GM23338 (cell line): ENCODE data around the gene CIB4. TPM values are rescaled to one million over a fixed set of nuclear protein-coding genes. Genes with fewer than 3 reads are reported as not detected.

Experiments used
- ATAC-seq: fragments of 200-7000 bp; cut with Tn5 transposase; 3 replicates; pipeline ENCODE4 v1.9.1; 2020
- DNase-seq: peaks from one replicate; pipeline ENCODE4 v3.0.0-alpha.2; 2015; ENCODE audit warnings: low spot score
- H2AFZ ChIP-seq: fragments of 200-600 bp; sonication (generic); 2 replicates; pipeline ENCODE4 v1.8.0; 2016; ENCODE audit warnings: antibody characterized with exemption, mild to moderate bottlenecking, moderate library complexity
- H3F3A ChIP-seq: fragments of 200-600 bp; sonication (generic); replicated peaks from 2 replicates; pipeline ENCODE4 v1.8.0; 2017; ENCODE audit warnings: antibody characterized with exemption, mixed run types, low read depth
- H3K27ac ChIP-seq: fragments of 200-600 bp; sonication (generic); 2 replicates; pipeline ENCODE4 v1.6.1; 2016; ENCODE audit warnings: low read depth
- H3K27me3 ChIP-seq: fragments of 200-600 bp; sonication (generic); 2 replicates; pipeline ENCODE4 v1.8.0; 2016; ENCODE audit warnings: mild to moderate bottlenecking, mixed run types, moderate library complexity; ENCODE audit not compliant: insufficient read depth
- H3K36me3 ChIP-seq: fragments of 200-600 bp; sonication (generic); 2 replicates; pipeline ENCODE4 v1.8.0; 2016; ENCODE audit warnings: mild to moderate bottlenecking; ENCODE audit not compliant: insufficient read depth
- H3K4me1 ChIP-seq: fragments of 200-600 bp; sonication (generic); 2 replicates; pipeline ENCODE4 v1.8.0; 2016; ENCODE audit warnings: mild to moderate bottlenecking, moderate library complexity; ENCODE audit not compliant: insufficient read depth
- H3K4me2 ChIP-seq: fragments of 200-600 bp; sonication (generic); 2 replicates; pipeline ENCODE4 v1.7.1; 2017; ENCODE audit warnings: mixed run types
- H3K4me3 ChIP-seq: fragments of 200-600 bp; sonication (generic); 2 replicates; pipeline ENCODE4 v1.6.1; 2016; ENCODE audit warnings: mixed run types
- H3K79me2 ChIP-seq: fragments of 200-600 bp; sonication (generic); replicated peaks from 2 replicates; pipeline ENCODE4 v1.8.0; 2017; ENCODE audit warnings: mild to moderate bottlenecking; ENCODE audit not compliant: insufficient read depth
- H3K9me2 ChIP-seq: fragments of 200-600 bp; sonication (generic); 2 replicates; pipeline ENCODE4 v1.8.0; 2017; ENCODE audit not compliant: insufficient read depth
- H4K20me1 ChIP-seq: fragments of 200-600 bp; sonication (generic); replicated peaks from 2 replicates; pipeline ENCODE4 v1.8.0; 2017; ENCODE audit warnings: mild to moderate bottlenecking; ENCODE audit not compliant: insufficient read depth
- H3K27ac Mint-ChIP-seq: 2 replicates; pipeline ENCODE4 v1.8.0; 2020; ENCODE audit warnings: inconsistent platforms, mild to moderate bottlenecking, moderate library complexity, mixed read lengths
- H3K27me3 Mint-ChIP-seq: 3 replicates; pipeline ENCODE4 v1.8.0; 2022; ENCODE audit warnings: low read depth, mild to moderate bottlenecking, moderate library complexity, mixed read lengths, inconsistent platforms; ENCODE audit not compliant: insufficient read depth, poor library complexity
- H3K36me3 Mint-ChIP-seq: 3 replicates; pipeline ENCODE4 v1.8.0; 2021; ENCODE audit warnings: low read depth, mild to moderate bottlenecking, inconsistent platforms, moderate library complexity, mixed read lengths
- H3K4me1 Mint-ChIP-seq: 3 replicates; pipeline ENCODE4 v1.8.0; 2020; ENCODE audit warnings: mild to moderate bottlenecking, inconsistent platforms, mixed read lengths
- H3K4me3 Mint-ChIP-seq: 3 replicates; pipeline ENCODE4 v1.8.0; 2021; ENCODE audit warnings: moderate library complexity, mild to moderate bottlenecking, inconsistent platforms, mixed read lengths
- H3K9me3 Mint-ChIP-seq: 3 replicates; pipeline ENCODE4 v1.8.0; 2020; ENCODE audit warnings: moderate library complexity, mild to moderate bottlenecking, inconsistent platforms, mixed read lengths
- CTCF ChIP-seq, 2 experiments: fragments of 200-600 bp in 1 of 2; sonication (generic) in 1 of 2; conservative IDR thresholded peaks; 2 replicates each; pipeline versions ENCODE4 v1.5.1 to v1.6.1; 2016 to 2017; ENCODE audit warnings: antibody characterized with exemption in 2 of 2, low read depth in 2 of 2, mild to moderate bottlenecking in 2 of 2, moderate library complexity in 1 of 2
- EZH2 ChIP-seq: fragments of 200-600 bp; sonication (generic); IDR thresholded peaks from one replicate; pipeline ENCODE4 v1.8.0; 2017; ENCODE audit warnings: antibody characterized with exemption, mild to moderate bottlenecking, low read depth; ENCODE audit not compliant: unreplicated experiment
- EZH2phosphoT487 ChIP-seq: fragments of 200-600 bp; sonication (generic); IDR thresholded peaks from one replicate; pipeline ENCODE4 v1.8.1; 2018; ENCODE audit warnings: antibody characterized with exemption; ENCODE audit not compliant: unreplicated experiment
- NANOG ChIP-seq: IDR thresholded peaks from 2 replicates; pipeline ENCODE4 v1.6.1; 2016; ENCODE audit warnings: antibody characterized with exemption, borderline replicate concordance
- POLR2AphosphoS5 ChIP-seq: IDR thresholded peaks from 2 replicates; pipeline ENCODE4 v1.6.1; 2016; ENCODE audit warnings: antibody characterized with exemption, low read depth
- STAT1 ChIP-seq: IDR thresholded peaks from one replicate; pipeline ENCODE4 v1.6.1; 2016; ENCODE audit warnings: antibody characterized with exemption; ENCODE audit not compliant: unreplicated experiment
- ZNF331 ChIP-seq: fragments of 250-450 bp; sonication (Bioruptor Pico); IDR thresholded peaks from 2 replicates; pipeline ENCODE4 v1.5.0; 2020; ENCODE audit warnings: low read depth, mild to moderate bottlenecking, moderate library complexity
- polyA plus RNA-seq: library from polyadenylated mRNA; unstranded; fragments of >200 nt; fragmentation: Nextera tagmentation; extraction: Ambion mirVana; gene quantifications from 2 replicates; pipeline ENCODE4 v1.2.1, GENCODE V29; 2016
- total RNA-seq: library from RNA; depleted of rRNA; stranded (reverse); fragments of >200 nt; shearing (Covaris generic); gene quantifications from 2 replicates; pipeline ENCODE4 v1.2.3, GENCODE V29; 2014
- TF ChIP-seq, protein P1 (sequence below): IDR thresholded peaks from one replicate; pipeline ENCODE4 v1.6.1; 2018; ENCODE audit warnings: antibody characterized with exemption; ENCODE audit not compliant: unreplicated experiment
- TF ChIP-seq, protein P2 (sequence below): IDR thresholded peaks from 2 replicates; pipeline ENCODE4 v1.6.1; 2016; ENCODE audit warnings: antibody characterized with exemption
- TF ChIP-seq, protein P3 (sequence below): fragments of 250-450 bp; sonication (Bioruptor Pico); IDR thresholded peaks from 2 replicates; pipeline ENCODE4 v1.5.0; 2020; ENCODE audit warnings: mild to moderate bottlenecking, moderate library complexity

Gene CIB4
- total and polyA plus RNA-seq, 2 experiments from 2014 or later = not detected

DNA sequence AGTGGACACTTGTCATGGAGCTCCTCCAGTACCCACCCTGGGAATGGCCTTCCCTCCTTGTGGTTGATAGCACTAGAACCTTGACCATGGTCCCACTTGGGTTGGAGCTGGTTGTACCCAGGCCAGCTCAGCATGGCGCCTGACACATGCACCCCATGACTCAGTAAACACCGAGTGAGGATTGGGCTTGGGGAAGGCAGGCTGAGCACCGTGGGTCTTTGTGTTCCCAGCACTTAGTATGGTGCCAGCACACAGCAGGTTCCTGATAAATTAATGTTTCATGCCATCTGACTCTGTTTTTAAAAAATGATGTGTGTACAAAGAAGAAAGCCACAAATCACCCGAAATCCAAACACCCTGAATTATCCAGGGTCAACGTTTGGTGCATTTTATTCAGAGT, 69.8 kb downstream of the CIB4 start:
- no peaks in the 10 kb centered on the region for H4K20me1 ChIP-seq
- no peak overlapping the region for H3K27ac ChIP-seq
- no peak overlapping the region for H3K27ac Mint-ChIP-seq
- H3K4me1 Mint-ChIP-seq = peaks cover 34% of the 10 kb centered on the region
- no peaks in the 10 kb centered on the region for H3K9me3 Mint-ChIP-seq
- no peaks in the 10 kb centered on the region for H3K27me3 ChIP-seq
- no peak overlapping the region for H3K4me3 ChIP-seq
- H3K4me1 ChIP-seq = peaks cover 6% of the 10 kb centered on the region; the same call in 1 of the 2 replicates
- peaks cover 12% of the 10 kb centered on the region for H3K27me3 Mint-ChIP-seq
- no peaks in the 10 kb centered on the region for H3K36me3 Mint-ChIP-seq
- no peaks in the 10 kb centered on the region for H3K9me2 ChIP-seq
- no peaks in the 10 kb centered on the region for H3K79me2 ChIP-seq
- H2AFZ ChIP-seq = no peak overlapping the region
- no peak for ATAC-seq
- H3F3A ChIP-seq = no peaks in the 10 kb centered on the region
- H3K36me3 ChIP-seq = no peaks in the 10 kb centered on the region
- no peak overlapping the region for H3K4me3 Mint-ChIP-seq
- TF ChIP-seq NANOG = no peak
- TF ChIP-seq, protein P1, sequence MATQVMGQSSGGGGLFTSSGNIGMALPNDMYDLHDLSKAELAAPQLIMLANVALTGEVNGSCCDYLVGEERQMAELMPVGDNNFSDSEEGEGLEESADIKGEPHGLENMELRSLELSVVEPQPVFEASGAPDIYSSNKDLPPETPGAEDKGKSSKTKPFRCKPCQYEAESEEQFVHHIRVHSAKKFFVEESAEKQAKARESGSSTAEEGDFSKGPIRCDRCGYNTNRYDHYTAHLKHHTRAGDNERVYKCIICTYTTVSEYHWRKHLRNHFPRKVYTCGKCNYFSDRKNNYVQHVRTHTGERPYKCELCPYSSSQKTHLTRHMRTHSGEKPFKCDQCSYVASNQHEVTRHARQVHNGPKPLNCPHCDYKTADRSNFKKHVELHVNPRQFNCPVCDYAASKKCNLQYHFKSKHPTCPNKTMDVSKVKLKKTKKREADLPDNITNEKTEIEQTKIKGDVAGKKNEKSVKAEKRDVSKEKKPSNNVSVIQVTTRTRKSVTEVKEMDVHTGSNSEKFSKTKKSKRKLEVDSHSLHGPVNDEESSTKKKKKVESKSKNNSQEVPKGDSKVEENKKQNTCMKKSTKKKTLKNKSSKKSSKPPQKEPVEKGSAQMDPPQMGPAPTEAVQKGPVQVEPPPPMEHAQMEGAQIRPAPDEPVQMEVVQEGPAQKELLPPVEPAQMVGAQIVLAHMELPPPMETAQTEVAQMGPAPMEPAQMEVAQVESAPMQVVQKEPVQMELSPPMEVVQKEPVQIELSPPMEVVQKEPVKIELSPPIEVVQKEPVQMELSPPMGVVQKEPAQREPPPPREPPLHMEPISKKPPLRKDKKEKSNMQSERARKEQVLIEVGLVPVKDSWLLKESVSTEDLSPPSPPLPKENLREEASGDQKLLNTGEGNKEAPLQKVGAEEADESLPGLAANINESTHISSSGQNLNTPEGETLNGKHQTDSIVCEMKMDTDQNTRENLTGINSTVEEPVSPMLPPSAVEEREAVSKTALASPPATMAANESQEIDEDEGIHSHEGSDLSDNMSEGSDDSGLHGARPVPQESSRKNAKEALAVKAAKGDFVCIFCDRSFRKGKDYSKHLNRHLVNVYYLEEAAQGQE = no peak
- TF ChIP-seq ZNF331 (CRISPR knock-in tag) = no peak
- no peak for TF ChIP-seq CTCF (conservative IDR thresholded peaks at IDR 0.05; ENCODE audit: low read depth in 2 of 2)
- TF ChIP-seq, protein P2, sequence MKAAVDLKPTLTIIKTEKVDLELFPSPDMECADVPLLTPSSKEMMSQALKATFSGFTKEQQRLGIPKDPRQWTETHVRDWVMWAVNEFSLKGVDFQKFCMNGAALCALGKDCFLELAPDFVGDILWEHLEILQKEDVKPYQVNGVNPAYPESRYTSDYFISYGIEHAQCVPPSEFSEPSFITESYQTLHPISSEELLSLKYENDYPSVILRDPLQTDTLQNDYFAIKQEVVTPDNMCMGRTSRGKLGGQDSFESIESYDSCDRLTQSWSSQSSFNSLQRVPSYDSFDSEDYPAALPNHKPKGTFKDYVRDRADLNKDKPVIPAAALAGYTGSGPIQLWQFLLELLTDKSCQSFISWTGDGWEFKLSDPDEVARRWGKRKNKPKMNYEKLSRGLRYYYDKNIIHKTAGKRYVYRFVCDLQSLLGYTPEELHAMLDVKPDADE = no peak
- no peak for TF ChIP-seq POLR2AphosphoS5
- TF ChIP-seq STAT1 = no peak
- TF ChIP-seq EZH2 = no peak
- no peak for TF ChIP-seq EZH2phosphoT487
- TF ChIP-seq, protein P3, sequence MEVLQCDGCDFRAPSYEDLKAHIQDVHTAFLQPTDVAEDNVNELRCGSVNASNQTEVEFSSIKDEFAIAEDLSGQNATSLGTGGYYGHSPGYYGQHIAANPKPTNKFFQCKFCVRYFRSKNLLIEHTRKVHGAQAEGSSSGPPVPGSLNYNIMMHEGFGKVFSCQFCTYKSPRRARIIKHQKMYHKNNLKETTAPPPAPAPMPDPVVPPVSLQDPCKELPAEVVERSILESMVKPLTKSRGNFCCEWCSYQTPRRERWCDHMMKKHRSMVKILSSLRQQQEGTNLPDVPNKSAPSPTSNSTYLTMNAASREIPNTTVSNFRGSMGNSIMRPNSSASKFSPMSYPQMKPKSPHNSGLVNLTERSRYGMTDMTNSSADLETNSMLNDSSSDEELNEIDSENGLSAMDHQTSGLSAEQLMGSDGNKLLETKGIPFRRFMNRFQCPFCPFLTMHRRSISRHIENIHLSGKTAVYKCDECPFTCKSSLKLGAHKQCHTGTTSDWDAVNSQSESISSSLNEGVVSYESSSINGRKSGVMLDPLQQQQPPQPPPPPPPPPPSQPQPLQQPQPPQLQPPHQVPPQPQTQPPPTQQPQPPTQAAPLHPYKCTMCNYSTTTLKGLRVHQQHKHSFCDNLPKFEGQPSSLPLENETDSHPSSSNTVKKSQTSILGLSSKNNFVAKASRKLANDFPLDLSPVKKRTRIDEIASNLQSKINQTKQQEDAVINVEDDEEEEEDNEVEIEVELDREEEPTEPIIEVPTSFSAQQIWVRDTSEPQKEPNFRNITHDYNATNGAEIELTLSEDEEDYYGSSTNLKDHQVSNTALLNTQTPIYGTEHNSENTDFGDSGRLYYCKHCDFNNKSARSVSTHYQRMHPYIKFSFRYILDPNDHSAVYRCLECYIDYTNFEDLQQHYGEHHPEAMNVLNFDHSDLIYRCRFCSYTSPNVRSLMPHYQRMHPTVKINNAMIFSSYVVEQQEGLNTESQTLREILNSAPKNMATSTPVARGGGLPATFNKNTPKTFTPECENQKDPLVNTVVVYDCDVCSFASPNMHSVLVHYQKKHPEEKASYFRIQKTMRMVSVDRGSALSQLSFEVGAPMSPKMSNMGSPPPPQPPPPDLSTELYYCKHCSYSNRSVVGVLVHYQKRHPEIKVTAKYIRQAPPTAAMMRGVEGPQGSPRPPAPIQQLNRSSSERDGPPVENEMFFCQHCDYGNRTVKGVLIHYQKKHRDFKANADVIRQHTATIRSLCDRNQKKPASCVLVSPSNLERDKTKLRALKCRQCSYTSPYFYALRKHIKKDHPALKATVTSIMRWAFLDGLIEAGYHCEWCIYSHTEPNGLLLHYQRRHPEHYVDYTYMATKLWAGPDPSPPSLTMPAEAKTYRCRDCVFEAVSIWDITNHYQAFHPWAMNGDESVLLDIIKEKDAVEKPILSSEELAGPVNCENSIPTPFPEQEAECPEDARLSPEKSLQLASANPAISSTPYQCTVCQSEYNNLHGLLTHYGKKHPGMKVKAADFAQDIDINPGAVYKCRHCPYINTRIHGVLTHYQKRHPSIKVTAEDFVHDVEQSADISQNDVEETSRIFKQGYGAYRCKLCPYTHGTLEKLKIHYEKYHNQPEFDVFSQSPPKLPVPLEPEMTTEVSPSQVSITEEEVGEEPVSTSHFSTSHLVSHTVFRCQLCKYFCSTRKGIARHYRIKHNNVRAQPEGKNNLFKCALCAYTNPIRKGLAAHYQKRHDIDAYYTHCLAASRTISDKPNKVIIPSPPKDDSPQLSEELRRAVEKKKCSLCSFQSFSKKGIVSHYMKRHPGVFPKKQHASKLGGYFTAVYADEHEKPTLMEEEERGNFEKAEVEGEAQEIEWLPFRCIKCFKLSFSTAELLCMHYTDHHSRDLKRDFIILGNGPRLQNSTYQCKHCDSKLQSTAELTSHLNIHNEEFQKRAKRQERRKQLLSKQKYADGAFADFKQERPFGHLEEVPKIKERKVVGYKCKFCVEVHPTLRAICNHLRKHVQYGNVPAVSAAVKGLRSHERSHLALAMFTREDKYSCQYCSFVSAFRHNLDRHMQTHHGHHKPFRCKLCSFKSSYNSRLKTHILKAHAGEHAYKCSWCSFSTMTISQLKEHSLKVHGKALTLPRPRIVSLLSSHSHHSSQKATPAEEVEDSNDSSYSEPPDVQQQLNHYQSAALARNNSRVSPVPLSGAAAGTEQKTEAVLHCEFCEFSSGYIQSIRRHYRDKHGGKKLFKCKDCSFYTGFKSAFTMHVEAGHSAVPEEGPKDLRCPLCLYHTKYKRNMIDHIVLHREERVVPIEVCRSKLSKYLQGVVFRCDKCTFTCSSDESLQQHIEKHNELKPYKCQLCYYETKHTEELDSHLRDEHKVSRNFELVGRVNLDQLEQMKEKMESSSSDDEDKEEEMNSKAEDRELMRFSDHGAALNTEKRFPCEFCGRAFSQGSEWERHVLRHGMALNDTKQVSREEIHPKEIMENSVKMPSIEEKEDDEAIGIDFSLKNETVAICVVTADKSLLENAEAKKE (CRISPR knock-in tag) = no peak
- no peak overlapping the region for H3K4me2 ChIP-seq
- DNase-seq = no peak
